Kidney tubule cell (primary cell): ENCODE measurements around the gene PTAFR.

Experiments
- DNase-seq: peaks from one replicate; pipeline ENCODE4 v3.0.0-alpha.2; 2018; ENCODE audit warnings: low spot score

Gene PTAFR

DNA sequence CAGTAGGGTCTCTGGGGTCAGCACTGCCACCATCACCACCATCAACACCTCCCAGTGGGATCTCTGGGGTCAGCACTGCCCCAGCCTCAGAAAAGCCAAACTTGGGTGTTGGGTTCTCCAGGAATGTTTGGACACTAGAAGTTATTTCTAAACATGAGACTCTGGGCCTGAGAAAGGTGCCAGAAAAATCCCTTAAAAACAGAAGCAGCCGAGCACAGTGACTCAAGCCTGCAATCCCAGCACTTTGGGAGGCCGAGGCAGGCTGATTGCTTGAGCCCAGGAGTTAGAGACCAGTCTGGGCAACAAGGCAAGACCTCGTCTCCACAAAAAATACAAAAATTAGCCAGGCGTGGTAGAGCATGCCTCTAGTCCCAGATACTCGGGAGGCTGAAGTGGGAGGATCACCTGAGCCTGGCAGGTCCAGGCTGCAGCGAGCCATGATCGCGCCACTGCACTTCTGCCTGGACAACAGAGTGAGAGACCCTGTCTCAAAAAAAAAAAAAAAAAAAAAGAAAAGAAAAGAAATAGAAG lies 470 bp downstream of the PTAFR start:
- DNase-seq, result no peak

DNA sequence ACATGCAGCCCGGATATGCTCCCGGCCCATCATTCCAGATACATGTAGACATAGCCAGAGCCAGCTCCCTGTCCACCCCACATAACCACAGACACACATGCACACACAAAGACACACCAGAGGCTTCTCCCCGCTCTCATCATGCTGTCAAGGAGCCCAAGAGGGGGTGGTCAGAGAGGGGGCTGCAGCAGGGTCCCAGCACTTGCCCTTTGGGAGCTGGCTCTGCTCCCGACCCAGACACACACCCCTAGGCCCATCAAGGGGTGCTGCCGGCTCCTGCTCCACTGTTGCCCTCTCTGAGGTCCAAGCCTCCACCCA lies 2.6 kb downstream of the PTAFR start:
- DNase-seq, result no peak

DNA sequence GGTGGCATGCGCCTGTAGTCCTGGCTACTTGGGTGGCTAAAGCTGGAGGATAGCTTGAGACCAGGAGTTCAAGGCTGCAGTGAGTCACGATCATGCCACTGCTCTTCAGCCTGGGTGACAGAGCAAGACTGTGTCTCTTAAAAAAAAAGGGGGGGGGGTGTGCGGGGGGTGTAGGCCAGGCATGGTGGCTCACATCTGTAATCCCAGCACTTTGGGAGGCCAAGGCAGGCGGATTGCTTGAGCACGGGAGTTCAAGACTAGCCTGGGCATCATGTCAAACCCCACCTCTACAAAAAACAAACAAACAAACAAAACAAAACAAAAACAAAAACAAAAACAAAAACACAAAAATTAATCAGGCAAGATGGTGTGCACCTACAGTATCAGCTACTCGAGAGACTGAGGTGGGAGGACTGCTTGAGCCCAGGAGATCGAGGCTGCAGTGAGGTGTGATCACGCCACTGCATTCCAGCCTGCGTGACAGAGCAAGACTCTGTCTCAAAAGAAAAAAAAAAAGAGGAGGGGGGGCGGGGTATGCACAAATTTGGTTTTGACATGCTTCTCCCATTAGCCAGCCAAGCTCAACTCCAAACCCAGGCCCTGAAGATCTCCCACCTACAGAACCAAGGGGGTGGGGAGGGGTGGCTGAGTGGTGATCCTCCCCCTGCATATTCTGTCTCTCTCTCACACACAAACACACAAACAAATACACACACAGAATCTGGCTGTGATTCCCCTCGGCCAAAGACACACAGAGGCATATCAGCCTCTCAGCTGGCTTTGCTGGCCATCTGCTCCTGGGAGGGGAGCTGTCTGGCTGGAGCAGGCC lies 3.1 kb downstream of the PTAFR start:
- DNase-seq, result peak; percentile 49

DNA sequence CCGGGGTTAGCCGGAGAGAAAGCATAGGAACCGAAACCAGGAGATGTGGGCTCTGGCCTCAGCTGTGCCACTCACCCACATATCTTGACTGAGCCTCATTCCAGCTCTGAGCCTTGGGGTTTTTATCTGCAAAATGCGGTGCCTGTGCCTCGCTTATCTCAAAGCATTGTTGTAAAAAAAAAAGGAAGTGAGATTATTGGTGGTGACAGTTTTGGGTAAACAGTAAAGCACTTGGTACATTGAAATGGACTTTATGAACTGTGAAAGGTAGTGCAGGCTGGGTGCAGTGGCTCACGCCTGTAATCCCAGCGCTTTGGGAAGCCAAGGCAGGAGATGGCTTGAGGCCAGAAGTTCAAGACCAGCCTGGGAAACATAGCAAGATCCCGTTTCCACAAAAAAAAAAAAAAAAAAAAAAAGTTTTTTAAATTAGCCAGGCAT lies 3.8 kb downstream of the PTAFR start:
- DNase-seq, result no peak

DNA sequence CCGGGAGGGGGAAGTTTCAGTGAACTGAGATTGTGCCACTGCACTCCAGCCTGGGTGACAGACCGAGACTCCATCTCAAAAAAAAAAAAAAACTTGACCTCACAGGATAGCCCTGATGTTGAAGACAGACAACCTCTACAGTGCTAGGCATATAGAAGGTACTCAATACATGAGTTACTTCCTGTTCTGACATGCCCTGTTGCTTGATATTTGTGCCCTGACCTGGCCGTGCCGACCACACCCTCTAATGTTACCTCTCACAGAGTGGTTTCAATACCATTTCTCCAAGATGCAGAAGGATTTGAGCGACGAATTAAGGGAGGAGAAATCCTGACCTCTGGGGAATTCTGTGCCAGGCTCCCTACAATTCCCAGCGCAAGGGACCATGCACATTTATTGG lies 5.2 kb downstream of the PTAFR start:
- no peak for DNase-seq

DNA sequence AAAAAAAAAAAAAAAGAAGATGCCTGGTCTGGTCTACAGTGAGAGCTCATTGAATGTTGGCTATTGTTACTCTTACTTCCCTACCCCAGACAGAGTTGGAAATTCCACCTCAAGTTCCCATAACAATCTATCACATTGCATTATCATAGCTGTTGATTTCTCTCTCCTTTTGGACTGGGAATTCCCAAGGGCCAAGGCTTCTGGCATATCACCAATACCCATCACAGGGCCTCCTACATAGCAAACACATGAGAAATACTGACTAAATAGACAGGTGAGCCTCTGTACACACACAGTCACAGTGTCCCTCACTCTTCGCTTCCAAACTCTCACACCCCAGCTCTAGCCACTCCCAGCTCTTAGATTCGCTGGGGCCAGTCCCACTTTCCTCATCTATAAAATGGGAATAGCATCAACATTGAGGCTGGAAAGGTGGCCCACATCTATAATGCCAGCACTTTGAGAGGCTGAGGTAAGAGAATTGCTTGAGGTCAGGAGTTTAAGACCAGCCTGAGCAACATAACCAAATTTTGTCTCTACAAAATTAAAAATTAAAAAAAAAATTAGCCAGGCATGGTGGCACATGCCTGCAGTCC lies 6.4 kb downstream of the PTAFR start:
- DNase-seq, result peak; percentile 84

DNA sequence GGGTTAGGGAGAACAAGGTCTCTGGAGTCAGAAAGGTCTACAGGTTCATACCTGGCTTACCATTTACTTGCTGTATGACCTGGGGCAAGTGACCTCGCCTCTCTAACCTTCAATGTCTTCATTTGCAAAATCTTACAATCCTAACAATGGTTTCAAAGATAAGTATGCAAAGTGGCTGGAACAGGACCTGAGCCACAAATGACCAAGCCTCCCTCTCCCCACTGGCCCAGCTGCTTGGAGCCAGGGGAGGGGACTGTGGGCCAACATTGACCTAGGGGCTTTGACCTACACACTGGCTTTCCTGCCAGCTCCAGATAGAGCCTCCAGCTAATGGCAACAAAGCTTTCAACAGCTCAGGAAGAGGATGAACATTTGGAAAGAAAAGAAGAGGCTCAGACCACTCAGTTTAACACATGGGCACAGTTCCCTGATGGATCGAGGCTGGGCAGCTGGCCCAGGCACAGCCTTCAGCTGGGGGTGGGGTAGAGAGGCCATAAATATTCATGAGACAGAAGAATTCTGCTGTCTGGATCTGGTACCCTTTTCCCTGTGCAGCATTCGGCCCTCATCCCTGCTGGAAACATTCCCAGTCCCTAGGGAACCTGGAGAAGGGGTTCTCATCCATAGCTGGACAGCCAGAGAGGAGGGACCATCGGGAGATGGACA lies 12.9 kb downstream of the PTAFR start:
- no peak for DNase-seq

DNA sequence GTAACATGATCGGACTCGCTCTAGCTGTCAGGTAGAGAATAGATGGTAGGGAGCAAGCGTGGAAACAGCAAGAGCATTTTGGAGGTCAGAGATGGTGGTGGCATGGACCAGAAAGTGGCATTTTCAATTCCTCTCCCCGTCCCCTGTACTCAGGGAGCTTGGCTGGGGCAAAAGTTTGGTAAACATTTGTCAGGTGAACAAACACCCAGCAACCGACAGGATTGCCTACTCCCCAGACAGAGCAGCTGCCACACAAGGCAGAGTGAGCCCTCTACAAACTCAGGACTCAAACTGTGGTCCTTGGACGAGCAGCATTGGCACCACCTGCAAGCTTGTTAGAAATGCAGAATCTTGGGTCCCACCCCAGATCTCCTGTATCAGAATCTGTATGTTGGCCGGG lies 14.3 kb downstream of the PTAFR start:
- no peak for DNase-seq

DNA sequence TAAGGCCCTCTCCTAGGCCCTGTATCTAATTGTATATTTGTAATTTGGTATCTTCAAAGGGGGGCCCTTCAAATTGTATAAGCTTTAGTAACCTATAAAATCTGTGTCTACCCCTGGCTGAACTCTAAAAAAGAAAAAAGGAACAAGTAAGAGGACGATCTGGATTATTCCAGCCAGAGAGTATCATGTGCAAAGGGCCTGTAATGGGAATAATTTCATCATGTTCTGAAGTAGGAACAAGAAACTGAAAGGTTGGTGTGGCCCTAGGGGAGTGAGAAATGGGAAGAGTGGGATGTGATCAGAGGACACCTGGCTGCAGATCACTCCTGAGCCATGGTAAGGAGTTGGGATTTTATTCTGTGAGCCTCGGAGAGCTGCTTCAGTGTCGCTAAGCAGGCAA lies 14.7 kb downstream of the PTAFR start:
- no peak for DNase-seq

DNA sequence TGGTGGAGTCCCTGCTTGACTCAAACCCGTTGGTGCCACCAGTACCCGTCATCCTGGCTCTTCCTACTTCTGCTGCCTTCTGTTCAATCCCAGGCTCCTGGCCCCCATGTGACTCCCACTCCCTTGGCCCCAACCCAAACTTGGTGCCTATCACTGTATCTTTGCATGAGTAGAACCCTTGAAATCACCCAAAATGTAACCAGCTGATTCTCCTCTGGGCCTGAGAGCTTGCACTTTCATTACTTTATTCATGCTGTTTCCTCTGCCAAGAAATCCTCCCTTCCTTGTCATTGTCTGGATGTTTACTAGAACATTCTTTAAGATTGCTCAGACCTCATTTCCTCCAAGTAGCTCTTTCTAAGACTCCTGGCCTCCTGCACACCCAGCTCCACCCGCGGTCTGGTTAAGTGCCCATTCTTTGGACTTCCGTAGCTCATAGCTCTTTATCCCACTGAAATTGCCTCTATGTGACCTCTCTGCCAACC lies 15.7 kb downstream of the PTAFR start:
- peak; percentile 30 for DNase-seq

DNA sequence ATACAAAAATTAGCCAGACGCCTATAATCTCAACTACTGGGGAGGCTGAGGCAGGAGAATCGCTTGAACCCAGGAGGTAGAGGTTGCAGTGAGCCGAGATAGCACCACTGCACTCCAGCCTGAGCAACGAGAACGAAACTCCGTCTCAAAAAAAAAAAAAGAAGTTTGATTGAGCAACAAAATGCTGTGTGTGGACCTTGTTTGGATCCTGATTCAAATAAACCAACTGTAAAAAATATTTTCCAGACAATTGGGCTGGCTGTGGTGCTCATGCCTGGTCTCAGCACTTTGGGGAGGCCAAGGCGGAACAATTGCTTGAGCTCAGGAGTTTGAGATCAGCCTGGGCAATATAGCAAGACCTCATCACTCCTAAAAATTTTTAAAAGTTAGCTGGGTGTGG lies 16.8 kb downstream of the PTAFR start:
- no peak for DNase-seq

DNA sequence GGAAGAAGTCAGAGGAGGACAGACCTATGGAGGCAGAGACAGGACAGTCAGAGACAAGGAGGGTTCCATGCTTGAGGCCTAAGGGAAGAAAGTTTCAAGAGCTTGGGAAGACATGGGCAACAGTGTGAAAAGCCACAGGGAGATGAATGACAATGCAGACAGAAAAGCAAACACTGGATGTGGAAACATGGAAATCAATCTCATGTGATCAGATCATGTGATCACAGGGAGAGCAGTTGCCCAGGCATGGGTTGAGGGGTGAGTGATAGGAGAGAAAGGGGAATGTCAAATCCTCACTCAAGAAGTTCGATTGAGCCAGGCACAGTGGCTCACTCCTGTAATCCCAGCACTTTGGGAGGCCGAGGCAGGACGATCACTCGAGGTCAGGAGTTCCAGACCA lies 17.2 kb downstream of the PTAFR start:
- DNase-seq, result no peak

DNA sequence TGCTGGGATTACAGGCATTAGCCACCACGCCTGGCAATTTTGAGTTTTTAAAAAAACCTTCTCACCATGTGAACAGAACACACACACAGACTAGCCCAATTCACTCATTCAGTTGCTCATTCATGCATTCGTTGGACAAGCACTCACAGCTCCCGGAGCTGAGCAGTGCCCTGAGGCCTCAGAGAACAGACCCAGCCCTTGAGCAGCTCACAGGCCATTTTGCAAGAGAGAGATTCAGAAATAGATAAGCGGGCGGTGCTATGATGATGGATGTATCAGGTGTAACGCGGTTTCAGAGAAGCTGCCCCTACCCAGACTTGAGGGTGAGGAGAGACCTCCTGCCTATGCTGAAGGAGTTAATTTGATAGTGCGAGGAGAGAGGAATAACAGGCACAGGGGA lies 18.6 kb downstream of the PTAFR start:
- DNase-seq, result no peak

DNA sequence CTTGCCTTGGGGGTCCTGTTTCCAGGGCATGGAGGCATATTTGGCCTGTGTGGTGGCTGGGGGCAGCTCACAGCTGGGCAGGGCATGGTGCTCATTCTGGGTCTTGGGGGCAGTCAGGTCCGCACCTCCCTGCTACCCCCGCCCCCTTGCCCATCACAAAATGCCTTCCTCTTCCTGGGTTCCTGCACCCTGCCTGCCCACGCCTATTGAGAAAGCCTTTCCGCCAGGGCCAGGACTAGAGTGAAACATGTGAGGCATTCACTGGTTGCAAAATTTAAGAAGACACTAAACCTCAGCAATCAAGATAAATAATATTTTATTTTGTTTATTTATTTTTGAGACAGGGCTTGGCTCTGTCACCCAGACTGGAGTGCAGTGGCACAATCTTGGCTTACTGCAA lies 19.7 kb downstream of the PTAFR start:
- no peak for DNase-seq

DNA sequence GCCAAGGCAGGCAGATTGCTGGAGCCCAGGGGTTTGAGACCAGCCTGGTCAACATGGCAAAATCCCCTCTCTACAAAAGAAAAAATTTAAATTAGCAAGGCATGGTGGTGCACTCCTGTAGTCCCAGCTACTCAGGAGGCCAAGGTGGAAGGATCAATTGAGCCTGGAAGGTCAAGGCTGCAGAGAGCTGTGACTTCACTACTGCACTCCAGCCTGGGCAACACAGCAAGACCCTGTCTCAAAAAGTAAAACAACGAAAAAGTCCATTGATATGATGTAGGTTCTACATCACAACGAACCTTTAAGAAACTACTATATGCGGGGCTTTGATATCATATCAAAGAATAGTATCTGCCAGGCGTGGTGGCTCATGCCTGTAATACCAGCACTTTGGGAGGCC lies 20.9 kb downstream of the PTAFR start:
- no peak for DNase-seq

DNA sequence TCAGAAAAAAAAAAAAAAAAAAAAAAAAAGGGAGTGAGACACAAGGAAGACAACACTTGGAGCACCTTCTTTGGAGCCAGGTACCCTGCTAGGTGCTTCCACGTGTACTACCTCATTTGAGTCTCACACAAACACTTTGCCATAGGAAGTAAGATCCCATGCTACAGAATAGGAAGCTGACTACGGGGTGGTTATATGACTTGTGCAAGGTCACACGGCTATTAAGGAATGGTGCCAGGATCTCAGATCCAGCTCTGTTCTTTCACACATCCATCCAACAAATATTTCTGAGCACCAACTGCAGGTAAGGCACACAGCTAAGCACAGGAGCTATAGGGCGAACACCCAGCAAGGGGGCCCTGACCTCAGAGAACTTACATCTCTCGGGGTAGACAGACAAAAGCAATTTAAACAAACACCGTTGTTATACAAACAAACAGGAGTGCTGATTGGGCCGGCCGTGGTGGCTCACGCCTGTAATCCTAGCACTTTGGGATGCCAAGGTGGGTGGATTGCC lies 22.4 kb downstream of the PTAFR start:
- DNase-seq, result no peak

DNA sequence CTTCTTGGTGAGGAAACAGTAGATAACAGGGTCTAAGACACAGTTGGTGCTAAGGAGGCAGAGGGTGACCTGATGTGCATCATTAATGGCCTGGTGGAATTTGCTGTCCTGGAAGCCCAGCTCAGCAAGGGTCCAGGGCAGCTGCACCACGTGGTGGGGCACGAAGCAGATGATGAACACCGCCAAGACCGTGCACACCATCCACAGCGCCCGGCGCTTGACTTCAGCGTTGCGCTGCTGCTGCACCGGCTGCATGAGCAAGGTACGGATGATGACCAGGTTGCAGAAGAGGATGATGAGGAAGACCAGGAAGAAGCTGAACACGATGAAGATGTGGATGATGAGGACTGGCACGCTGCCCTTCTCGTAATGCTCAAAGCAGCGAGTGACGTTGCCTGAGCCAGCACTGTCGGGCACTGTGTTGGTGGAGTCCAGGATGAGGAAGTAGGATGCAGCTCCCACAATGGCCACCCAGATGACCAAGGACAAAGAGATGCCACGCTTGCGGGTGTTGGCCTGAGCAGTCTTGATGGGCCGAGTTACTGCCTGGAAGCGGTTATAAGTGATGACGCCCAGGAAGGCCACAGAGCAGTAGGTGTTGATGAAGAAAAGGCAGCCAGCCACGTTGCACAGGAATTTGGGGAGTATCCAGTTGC lies 26.2 kb downstream of the PTAFR start:
- no peak for DNase-seq

DNA sequence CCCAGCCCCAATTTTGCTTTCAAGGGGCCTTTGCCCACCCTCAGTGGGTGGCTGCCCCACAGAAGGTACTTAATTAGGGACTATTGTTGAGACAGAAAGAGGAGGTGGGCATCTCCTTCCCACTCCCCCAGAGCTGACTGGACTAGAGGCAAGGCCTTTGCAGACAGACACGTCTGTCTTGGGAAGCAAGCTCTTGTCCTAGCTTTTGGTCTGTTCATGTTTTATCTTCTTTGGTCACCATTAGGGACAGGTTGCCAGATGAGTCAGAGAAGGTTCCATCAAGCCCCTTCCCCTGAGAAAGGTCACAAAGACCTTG lies 27.7 kb downstream of the PTAFR start:
- DNase-seq, result no peak

DNA sequence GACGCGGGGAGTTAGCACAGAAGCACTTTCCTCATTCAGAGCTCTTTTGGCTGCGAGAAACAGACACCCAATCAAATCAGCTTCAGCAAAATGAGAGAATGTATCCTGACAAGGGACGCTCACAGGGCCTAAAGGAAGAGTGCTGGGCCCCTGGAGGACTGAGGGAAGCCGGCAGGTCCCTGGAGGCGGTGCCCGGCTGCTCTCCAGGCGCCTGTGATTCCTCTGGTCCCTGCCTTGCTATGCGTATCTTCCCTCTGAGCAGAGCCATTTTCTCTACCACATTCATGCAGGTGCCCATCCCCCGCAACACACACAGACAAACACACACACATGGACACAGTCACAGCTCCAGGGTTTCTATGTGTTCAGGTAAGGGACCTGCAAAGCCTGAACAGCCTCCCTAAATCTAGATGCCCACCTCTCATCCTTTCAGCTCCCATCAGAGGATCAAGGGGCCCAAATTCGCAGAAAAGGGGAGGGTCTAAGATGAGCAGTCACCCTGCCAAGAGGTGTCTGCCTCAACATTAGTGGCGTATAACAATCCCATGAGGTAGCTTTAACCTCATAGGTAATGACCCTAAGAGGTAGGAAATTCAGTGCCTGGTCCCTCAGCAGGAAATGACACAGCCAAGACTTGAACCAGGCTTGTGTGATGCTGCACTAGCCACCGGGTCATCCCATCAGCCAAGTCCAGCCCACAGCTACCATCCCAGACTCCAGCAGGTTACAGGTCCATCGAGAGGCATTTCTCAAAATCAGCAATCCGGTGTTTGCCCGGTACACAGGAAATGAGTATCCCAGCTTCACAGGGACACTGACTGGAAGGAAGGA lies 29.0 kb downstream of the PTAFR start:
- DNase-seq, result peak; percentile 52

DNA sequence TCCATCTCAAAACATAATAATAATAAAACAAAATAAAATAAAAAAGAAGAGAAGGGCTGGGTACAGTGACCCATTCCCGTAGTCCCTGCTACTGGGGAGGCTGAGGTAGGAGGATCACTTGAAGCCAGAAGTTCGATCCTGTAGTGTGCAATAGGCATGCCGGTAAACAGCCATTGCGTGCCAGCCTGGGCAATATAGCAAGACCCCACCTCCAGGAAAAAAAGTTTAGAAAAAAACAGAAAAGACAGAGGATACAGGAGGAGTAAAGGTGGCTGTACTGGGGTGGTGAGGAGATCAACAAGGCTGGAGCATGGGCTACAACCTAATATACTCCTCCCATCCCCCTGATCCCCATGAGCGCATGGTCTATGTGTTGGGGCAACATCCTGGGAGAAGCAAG lies 30.8 kb downstream of the PTAFR start:
- no peak for DNase-seq
